Measurements from ENCODE around the gene FAM124A.

FAM124A gene

DNA sequence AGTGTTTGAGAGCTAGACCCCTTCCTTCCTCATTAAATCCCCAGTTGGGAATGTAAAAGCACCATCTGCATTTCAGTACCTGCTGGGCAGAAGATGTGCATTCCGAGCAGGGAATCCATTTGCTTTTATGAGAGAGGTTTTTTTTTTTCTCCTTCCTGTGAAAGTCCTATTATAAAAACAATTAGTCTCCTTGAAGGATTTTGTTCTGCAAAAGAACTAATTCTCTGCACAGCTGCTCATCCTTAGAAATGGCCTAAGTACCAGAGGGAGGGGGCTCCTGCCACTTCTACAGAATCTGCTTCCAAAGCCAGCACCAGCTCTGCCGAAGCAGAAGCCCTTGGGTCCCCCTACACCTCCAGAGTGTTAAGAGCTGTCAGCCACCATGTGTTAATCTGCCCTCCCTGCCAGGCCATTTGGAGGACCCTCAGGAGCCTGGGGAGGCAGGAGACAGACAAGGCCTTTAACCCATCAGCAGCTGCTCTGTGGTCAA, 80.9 kb downstream of the FAM124A start:
- in situ Hi-C loops (cut with MboI; ENCODE audit: low sequenced_read_pairs), result no loop called here

DNA sequence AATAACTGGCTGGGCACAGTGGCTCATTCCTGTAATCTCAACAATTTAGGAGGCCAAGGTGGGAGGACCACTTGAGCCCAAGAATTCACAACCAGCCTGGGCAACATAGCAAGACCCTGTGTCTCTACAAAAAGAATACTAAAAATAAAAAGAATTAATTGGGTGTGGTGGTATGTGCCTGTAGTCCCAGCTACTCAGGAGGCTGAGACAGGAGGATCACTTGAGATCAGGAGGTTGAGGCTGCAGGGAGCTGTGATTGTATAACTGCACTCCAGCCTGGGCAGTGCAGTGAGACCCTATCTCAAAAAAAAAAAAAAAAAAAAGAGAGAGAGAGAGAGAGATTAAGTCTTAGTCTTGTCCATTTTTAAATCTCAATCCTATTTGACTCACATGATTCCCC, 81.7 kb downstream of the FAM124A start:
- in situ Hi-C loops (cut with MboI; ENCODE audit: low sequenced_read_pairs), result no loop called here

GRCh38 chr13:51305271-51305967, 83.2 kb downstream of the FAM124A start:
- in situ Hi-C loops (cut with MboI; ENCODE audit: low sequenced_read_pairs), result no loop called here

DNA sequence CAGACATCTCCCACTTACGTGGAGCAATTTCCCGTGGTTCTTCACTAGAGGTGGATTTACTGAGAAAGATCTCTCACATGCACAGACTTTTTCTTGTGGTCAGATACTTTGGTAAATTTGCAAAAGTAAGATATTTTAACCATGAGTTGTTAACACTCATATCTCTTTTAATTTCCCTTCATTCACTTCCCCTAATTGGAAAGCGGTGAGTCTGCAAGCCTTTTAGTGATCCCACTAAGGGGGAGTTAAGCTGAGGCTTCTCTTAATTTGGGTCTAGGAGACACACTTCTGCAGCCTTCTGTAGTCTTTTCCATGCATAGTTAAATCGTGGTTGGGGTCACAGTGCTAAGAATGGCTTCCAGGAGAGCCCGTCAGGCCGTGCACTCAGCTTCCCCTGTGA, 86.6 kb downstream of the FAM124A start:
- in situ Hi-C loops (cut with MboI; ENCODE audit: low sequenced_read_pairs), result no loop called here

DNA sequence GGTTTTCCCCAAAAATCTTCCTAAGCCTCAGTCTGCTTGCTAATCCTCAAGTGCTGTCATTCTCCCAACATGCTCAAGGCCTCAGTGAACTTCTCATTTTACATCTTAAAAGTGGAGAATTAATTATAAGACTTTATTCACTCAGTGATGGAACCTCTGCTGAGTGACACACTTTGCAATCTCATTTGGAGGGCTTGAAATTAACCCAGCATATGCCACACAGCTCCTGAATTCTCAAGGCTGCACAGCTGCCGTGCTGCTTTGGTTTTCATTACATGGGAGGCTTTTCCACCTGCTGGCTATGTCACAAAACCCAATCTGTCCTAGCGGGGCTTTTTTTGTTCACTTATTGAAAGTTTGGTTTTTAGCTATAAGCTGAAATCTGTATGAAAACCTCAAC, 89.0 kb downstream of the FAM124A start:
- in situ Hi-C loops (cut with MboI; ENCODE audit: low sequenced_read_pairs), result no loop called here

GRCh38 chr13:51311957-51312520, 89.8 kb downstream of the FAM124A start:
- in situ Hi-C loops (cut with MboI; ENCODE audit: low sequenced_read_pairs), result no loop called here

DNA sequence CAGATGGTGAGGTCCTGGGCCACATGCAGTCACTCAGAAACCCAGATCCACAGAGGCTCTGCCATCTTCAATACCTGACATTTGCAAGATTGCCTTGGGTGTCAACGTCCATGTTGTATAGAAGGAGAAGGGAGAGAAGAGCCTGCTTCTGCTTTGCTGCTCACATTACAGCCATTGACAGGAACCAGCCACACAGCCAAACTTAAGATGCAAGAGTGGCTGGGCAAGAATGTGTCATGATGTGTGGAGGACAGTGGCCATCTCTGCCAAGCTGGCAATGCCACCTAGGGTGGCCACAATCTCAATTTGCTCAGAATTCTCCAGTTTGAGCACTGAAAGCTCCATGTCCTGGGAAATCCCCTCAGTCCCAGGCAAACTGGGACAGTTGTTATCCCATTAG, 91.4 kb downstream of the FAM124A start:
- in situ Hi-C loops (cut with MboI; ENCODE audit: low sequenced_read_pairs), result no loop called here

DNA sequence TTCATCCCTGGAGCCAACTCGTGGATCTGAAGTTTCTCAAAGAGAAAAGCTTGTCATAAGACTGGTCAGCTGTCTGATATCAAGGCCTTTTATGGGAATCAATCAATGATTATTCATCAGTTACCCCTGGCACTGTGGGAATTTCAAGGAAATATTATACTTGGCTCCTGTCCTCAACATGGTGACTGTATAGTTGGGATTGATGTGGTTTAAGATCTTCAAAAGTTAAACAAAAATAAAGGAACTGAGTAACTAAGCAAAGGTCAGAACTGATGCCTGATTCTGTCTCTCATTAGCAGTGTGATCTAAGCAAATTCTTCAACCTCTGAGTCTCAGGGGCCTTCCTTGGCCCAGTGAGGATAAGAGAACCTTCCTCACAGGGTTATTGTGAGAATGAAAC, 95.1 kb downstream of the FAM124A start:
- in situ Hi-C loops (cut with MboI; ENCODE audit: low sequenced_read_pairs), result no loop called here

DNA sequence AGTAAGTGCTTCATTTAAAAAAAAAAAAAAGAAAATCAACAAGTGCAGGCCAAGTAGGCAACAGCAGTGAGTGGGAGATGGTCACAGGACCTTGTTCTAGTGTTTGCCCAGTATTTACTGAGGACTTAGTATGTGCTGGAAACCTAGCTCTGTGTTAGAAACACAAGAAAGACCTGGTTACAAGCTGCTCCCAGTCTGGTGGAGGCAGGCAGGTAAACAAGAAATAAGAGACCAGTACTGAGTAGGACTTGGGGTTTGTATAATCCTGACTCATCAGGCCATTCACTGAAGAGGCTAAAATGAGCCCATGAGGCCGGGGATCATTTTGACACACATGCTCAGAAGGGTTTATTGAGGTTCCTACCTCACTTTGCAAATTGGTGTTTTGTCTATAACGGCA, 95.8 kb downstream of the FAM124A start:
- in situ Hi-C loops (cut with MboI; ENCODE audit: low sequenced_read_pairs), result no loop called here

GRCh38 chr13:51318876-51319275, 96.7 kb downstream of the FAM124A start:
- in situ Hi-C loops (cut with MboI; ENCODE audit: low sequenced_read_pairs), result no loop called here

- in situ Hi-C loops (cut with MboI; ENCODE audit: low sequenced_read_pairs), result no loop called here
Measured at GRCh38 chr13:51321836-51322235, 99.6 kb downstream of the FAM124A start.

- in situ Hi-C loops (cut with MboI; ENCODE audit: low sequenced_read_pairs), result no loop called here
Measured at GRCh38 chr13:51322826-51323225, 100.6 kb downstream of the FAM124A start.

DNA sequence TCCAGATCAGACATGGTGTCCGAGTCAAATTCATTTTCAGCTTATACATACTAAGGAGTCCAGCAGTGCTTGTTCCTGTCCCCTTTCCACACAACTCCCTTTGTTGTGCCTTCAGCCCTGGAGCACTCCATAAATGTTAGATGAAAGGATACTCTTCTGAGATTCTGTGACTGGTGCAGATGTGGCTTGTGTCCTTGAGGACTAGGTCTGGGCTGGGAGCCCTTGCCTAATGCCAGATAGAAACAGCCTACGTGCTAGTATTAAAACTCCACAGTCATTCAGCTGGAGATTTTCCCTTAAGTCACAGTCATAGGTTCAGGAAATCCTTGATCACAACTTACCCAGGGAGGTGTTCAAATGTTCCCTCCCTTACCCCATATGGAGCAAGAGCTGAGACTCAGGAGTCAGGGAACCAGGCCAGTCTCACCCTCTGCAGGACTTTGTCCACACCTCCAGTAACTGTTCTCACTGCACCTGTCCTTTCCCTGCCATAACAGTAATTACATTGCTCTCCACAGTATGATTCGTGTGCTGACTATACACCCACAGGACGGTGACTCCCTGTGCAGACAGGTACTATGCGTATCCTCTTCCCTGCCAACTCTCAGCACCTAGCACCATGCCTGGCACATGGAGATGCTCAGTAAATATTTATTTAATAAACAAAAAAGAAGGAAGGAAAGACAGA, 101.8 kb downstream of the FAM124A start:
- in situ Hi-C loops (cut with MboI; ENCODE audit: low sequenced_read_pairs), result no loop called here

DNA sequence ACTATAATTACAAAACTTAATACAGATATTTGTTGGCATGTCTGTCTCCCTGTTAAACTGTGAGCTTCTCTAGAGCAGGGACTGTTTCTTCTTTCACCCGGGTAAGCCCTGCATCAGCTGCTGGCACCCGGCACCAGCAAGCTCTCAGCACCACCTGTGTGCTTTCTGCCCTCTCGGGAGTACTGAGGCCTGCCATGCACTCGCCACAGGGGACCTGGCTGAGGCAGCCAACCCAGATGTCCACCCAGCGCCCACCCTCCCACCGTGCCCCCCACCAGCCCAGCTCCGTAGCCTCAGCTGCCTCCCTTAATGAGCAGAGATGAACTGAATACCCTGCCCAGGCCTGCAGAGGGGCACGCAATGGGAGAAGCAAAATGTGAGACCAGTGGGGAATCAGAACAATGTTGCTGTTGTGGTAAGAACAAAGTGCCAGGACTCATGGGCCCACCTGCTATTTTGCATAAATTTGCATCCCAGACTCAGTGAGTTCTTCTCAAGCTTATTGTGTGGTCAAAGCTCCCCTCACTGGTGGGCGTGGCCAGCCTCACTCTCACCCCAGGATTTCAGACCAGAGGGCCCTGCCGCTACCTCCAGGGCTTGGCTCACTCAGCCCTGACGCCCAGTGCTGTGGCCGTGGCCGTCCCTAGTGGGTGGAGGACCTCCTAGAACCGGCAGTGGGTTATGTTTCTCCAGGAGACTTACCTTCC, 102.7 kb downstream of the FAM124A start:
- in situ Hi-C loops (cut with MboI; ENCODE audit: low sequenced_read_pairs), result no loop called here

DNA sequence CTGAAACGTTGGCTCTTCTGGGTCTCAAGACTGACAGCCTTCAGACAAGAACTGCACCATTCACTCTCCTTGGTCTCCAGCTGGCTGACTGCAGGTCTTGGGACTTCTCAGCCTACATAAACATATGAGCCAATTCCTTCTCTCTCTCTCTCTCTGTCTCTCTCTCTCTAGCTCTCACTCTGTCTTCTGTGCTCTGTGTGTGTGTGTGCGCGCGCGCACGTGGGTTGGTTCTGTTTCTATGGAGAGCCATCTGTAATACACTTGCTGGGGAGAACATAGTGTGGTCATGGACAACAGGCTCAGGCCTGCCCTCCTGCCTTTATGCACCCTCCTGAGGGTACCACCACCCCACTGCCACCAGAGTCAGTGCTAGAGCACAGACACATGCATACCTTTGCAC, 103.6 kb downstream of the FAM124A start:
- in situ Hi-C loops (cut with MboI; ENCODE audit: low sequenced_read_pairs), result no loop called here

GRCh38 chr13:51326777-51327176, 104.6 kb downstream of the FAM124A start:
- in situ Hi-C loops (cut with MboI; ENCODE audit: low sequenced_read_pairs), result no loop called here

DNA sequence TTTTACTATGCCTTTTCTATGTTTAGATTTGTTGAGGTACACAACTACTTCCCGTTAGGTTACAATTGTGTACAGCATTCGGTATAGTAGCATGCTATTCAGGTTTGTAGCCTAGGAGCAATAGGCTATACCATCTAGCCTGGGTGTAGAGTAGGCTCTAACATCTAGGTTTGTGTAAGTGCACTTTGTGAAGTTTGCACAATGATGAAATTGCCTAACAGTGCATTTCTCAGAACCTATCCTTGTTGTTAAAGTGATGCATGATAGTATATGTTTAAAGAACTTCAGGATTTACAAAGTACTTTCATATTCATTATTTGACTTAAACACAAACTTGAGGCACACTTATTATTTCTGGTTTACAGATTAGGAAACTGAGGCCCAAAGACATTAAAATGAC, 105.8 kb downstream of the FAM124A start:
- in situ Hi-C loops (cut with MboI; ENCODE audit: low sequenced_read_pairs), result no loop called here

DNA sequence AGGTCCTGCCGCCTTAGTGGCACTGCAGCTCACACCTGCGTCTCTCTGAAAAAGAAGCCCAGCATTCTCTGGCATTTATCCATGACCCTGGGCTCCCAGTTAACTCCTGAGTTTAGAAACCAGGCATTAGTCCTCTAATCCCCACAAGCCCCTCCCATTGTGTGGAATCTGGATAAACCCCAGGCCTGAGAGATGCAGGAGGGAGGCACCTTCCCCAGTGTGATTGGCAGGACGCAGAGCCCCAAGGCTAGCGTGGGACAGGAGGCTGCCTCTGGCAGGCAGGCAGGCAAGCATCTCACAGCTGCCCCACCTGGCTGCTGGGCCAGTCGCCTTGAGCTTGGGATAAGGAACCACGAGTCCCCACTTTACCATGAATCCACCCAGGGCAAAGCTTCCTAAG, 106.3 kb downstream of the FAM124A start:
- in situ Hi-C loops (cut with MboI; ENCODE audit: low sequenced_read_pairs), result no loop called here

DNA sequence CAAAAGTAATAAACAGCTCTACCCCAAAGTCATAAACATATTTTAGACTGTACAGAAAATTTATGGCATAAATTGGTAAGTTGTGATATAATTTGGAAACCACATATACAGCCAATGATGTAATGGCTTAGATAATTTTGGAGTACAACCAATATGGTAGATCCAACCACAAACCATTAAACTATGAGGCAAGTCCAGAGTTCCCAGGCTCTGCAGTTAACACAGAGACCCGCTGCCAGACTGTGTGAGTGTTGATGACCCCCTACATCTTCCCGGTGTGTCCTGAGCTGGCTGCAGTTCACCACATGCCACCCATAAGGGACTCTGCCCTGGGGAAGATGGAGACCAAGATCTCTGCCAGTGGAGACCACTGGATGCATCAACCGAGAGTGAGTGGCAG, 107.4 kb downstream of the FAM124A start:
- in situ Hi-C loops (cut with MboI; ENCODE audit: low sequenced_read_pairs), result no loop called here

GRCh38 chr13:51330791-51331190, 108.6 kb downstream of the FAM124A start:
- in situ Hi-C loops (cut with MboI; ENCODE audit: low sequenced_read_pairs), result no loop called here

DNA sequence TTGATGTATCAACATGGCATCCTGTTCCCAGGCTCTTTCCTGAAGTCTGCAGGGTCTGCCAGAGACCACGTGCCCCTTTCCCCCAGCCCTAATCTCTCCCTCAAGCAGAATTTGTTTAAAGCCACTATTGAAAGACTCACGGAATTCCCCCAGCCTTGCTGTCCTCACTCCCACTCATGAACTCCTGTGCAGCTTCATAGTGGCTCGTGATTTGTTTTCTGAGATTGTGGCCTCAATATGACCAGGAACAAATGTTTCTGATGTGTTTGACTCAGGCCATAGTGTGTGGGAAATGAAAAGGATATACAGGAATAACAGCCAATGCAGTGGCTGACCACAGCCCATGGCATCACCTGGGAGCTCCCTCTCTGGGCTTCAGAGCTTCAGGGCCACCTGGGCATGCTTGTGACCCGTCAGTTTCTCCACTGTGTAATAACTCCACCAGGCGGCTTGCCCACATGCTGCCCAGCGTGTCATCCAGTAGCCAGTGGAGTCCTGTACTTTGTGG, 109.2 kb downstream of the FAM124A start:
- in situ Hi-C loops (cut with MboI; ENCODE audit: low sequenced_read_pairs), result no loop called here
